ENCODE results near the gene CDC42BPG.

Gene CDC42BPG

GRCh38 chr11:64863391-64864060, 19.1 kb upstream of the CDC42BPG start:
- peak; percentile 38 for DNase-seq

- peak; percentile 32 for DNase-seq
These were observed 18.5 kb upstream of the CDC42BPG start for GRCh38 chr11:64862987-64863390.

- peak; percentile 47 for DNase-seq
These were observed 16.9 kb upstream of the CDC42BPG start for GRCh38 chr11:64861227-64861975.

- DNase-seq = peak; percentile 78
These were observed 15.3 kb upstream of the CDC42BPG start for GRCh38 chr11:64859542-64860414.

GRCh38 chr11:64858467-64859263, 14.2 kb upstream of the CDC42BPG start:
- DNase-seq = peak; percentile 74

- DNase-seq = no peak
These were observed 13.0 kb upstream of the CDC42BPG start for GRCh38 chr11:64857485-64857884.

GRCh38 chr11:64856382-64857227, 12.2 kb upstream of the CDC42BPG start:
- peak; percentile 85 for DNase-seq

- DNase-seq = no peak
These were observed 11.3 kb upstream of the CDC42BPG start for GRCh38 chr11:64855596-64856304.

- DNase-seq = peak; percentile 75
These were observed 10.4 kb upstream of the CDC42BPG start for GRCh38 chr11:64854534-64855502.

GRCh38 chr11:64854157-64854533, 9.7 kb upstream of the CDC42BPG start:
- no peak for DNase-seq

GRCh38 chr11:64853709-64854108, 9.3 kb upstream of the CDC42BPG start:
- no peak for DNase-seq

GRCh38 chr11:64852804-64853509, 8.5 kb upstream of the CDC42BPG start:
- no peak for DNase-seq

GRCh38 chr11:64851831-64852351, 7.4 kb upstream of the CDC42BPG start:
- peak; percentile 47 for DNase-seq

- peak; percentile 74 for DNase-seq
These were observed 6.6 kb upstream of the CDC42BPG start for GRCh38 chr11:64850979-64851567.

- DNase-seq = no peak
These were observed 5.3 kb upstream of the CDC42BPG start for GRCh38 chr11:64849598-64850356.

- peak; percentile 44 for DNase-seq
These were observed 4.6 kb upstream of the CDC42BPG start for GRCh38 chr11:64848826-64849597.
